RWPE1 (cell line): ENCODE results near the gene UNC5B.

Experiments used
- CTCF ChIA-PET: fragments of 350-600 bp; sonication (Branson Sonifier 250); formaldehyde crosslinking; extraction: SDS; loops from one replicate; lab custom pipeline; 2021; lab: Yijun Ruan, JAX
- POLR2A ChIA-PET: fragments of 400-600 bp; formaldehyde crosslinking; extraction: SDS; loops from one replicate; lab custom pipeline; 2020; ENCODE audit warnings: antibody characterized with exemption; ENCODE audit not compliant: low non-redundant PET; lab: Yijun Ruan, JAX
- DNase-seq: peaks from one replicate; pipeline ENCODE4 v3.0.0; 2012; ENCODE audit warnings: low spot score
- H3K27ac ChIP-seq: fragments of 450-650 bp; 2 replicates; pipeline ENCODE4 v1.5.1; 2017
- TF ChIP-seq, protein P1 (sequence below): fragments of 450-650 bp; conservative IDR thresholded peaks from 2 replicates; pipeline ENCODE4 v1.5.1; 2017; ENCODE audit warnings: low read depth, mild to moderate bottlenecking

UNC5B gene

GRCh38 chr10:71330789-71331404 is 118.5 kb downstream of the UNC5B start:
- H3K27ac ChIP-seq = no peak overlapping the region
- ChIA-PET CTCF (interaction anchor here (0.5 to 1.4 kb wide), 3 partner anchors 11 to 354 kb away, joined by 3 to 4 read pairs (median 4); partner anchors contain the start of gene SLC29A3), POLR2A (interaction anchor here (0.5 kb wide), 1 partner anchor 12 kb away, joined by 6 read pairs; the partner anchor contains the start of gene SLC29A3)
- DNase-seq = no peak
- TF ChIP-seq, protein P1, sequence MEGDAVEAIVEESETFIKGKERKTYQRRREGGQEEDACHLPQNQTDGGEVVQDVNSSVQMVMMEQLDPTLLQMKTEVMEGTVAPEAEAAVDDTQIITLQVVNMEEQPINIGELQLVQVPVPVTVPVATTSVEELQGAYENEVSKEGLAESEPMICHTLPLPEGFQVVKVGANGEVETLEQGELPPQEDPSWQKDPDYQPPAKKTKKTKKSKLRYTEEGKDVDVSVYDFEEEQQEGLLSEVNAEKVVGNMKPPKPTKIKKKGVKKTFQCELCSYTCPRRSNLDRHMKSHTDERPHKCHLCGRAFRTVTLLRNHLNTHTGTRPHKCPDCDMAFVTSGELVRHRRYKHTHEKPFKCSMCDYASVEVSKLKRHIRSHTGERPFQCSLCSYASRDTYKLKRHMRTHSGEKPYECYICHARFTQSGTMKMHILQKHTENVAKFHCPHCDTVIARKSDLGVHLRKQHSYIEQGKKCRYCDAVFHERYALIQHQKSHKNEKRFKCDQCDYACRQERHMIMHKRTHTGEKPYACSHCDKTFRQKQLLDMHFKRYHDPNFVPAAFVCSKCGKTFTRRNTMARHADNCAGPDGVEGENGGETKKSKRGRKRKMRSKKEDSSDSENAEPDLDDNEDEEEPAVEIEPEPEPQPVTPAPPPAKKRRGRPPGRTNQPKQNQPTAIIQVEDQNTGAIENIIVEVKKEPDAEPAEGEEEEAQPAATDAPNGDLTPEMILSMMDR = no peak

GRCh38 chr10:71331736-71332135 is 119.4 kb downstream of the UNC5B start:
- TF ChIP-seq, protein P1 = no peak
- no peak for DNase-seq
- ChIA-PET CTCF (interaction anchor here (1.4 kb wide), 1 partner anchor 12 kb away, joined by 4 read pairs; the partner anchor contains the start of gene SLC29A3), POLR2A (no interaction called here)
- no peak overlapping the region for H3K27ac ChIP-seq

DNA sequence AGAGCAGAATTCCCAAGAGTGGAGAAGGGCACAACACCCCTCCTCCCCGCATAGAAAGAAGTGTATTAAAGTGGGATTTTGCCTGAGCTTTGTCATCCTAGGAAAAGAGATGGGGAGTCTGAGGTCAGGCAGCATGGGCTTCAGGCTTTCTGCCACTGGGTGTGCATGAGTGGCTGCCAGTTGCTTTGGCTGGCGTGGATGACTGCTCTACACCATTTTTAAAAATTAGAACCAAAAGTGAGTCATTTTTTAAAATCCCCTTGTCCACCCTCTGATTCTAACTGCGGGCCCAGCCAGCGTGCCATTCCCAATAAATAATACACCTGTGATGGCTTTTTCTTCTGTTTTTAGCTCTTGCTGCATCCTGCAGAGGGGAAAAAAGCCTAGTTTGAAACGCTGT is 120.1 kb downstream of the UNC5B start:
- no peak overlapping the region for H3K27ac ChIP-seq
- ChIA-PET POLR2A (no interaction called here), CTCF (interaction anchor here (0.5 to 0.6 kb wide), 2 partner anchors 82 to 296 kb away, joined by 3 read pairs; no protein-coding TSS in a partner anchor)
- DNase-seq = no peak
- TF ChIP-seq, protein P1 = no peak

DNA sequence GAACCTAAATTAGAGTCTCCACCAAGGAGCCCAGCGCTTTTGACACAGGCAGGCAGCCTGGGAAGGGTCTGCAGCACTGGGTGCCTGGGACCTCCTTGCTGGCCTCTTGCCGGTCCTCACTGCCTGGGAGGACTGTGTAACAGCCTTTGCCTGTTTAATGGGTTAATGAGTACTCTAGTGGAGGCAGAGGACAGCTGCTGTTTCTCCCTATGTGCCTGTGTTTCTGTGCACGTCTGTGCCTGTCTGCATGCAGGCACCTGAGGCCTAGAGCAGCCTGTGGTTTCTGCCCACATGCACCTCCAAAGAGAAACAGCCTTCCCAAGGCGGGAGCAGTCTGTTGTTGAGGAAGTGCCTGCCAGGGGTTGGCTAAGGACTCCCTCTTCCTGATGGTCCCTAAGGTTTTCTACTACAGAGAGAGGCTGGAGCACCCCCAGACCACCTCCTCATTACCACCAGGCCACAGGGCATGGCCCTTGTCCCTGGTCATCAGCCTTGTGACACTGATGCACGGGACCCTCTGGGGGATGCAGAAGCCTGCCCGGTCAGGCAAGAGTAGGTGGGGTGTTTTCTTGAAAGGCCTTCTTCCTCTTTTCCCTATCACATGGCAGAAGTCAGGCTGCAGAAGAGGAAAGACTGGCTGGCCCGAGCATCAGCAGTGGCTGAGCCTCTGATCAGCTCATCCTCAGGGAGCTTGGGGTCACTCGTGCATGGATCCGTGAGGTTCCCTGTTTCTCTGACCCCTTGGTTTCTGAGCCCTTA is 120.9 kb downstream of the UNC5B start:
- no peak for DNase-seq
- H3K27ac ChIP-seq = no peak overlapping the region
- ChIA-PET CTCF (interaction anchor here (0.6 kb wide), 1 partner anchor 406 kb away, joined by 3 read pairs; no protein-coding TSS in a partner anchor), POLR2A (no interaction called here)
- TF ChIP-seq, protein P1 = no peak

DNA sequence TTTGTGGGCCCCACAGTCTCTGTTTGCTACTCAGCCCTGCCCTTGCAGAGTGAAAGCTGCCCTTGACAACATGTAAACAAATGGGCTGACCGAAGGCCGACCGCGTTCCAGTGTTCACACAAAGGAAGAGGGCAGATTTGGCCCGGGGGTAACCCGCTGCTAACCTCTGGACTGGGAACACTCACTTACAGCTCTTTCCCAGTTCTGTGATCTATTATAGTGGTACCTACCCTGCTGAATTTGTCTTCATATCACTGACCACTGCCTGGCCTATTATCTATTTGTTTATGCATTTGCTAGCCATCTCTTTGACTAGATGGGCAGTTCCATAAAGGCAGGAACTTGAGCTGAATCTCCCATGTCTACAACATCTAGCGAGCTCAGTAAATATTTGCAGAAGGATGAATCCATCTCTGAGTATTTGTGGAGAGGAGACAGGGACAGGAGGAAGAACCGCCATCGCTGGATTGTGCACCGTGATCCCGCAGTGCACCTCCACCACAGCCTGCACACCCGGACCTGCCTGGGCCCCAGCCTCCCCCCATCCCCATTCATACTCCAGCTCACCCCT is 121.9 kb downstream of the UNC5B start:
- CTCF ChIA-PET = interaction anchor here (0.6 to 1.7 kb wide), 2 partner anchors 15 to 405 kb away, joined by 3 to 9 read pairs; partner anchors contain the start of gene SLC29A3
- POLR2A ChIA-PET = no interaction called here
- TF ChIP-seq, protein P1 = no peak
- no peak for DNase-seq
- H3K27ac ChIP-seq = no peak overlapping the region

DNA sequence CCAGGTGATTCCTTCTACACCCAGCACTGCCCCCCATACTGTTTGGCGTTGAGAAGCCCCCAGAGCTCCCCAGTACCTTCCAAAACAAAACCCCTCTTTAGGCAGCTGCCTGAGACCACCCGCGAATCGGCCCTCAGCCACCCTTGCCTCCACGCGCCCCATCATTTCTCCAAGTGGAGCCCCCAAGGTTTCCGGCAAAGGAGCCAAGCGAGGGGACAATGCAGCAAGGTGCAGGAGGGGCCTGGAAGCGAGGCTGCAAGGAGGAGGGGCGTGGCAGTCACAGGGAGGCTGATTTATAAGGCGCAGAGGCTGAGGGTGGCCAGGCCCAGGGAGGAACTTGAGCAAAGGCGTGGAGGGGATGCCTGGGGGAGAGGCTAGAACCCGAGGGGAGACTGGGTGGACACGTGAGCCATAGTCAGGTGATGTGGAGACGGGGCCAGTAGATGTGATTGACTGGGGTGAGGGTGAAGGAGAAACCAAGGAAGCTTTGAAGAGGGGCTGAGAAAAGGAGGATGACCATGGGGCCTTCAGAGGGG is 122.9 kb downstream of the UNC5B start:
- DNase-seq = no peak
- ChIA-PET CTCF (interaction anchor here (0.5 to 1.7 kb wide), 3 partner anchors 16 to 373 kb away, joined by 3 to 9 read pairs (median 5); partner anchors contain the start of gene SLC29A3), POLR2A (no interaction called here)
- TF ChIP-seq, protein P1 = no peak
- H3K27ac ChIP-seq = no peak overlapping the region
